Endothelial cell (in vitro differentiated cells): ENCODE data around the gene TPPP. TPM values are rescaled to one million over a fixed set of nuclear protein-coding genes. Genes with fewer than 3 reads are reported as not detected.
A peak's percentile ranks its signal among the peaks of the same experiment; 100 is the strongest.

ENCODE experiments used
- DNase-seq: peaks from one replicate; pipeline ENCODE4 v3.0.0; 2021; ENCODE audit warnings: low spot score
- H3K27ac Mint-ChIP-seq: one replicate; pipeline ENCODE4 v1.8.0; 2021; ENCODE audit warnings: mixed read lengths, inconsistent platforms; ENCODE audit not compliant: unreplicated experiment
- H3K27me3 Mint-ChIP-seq: one replicate; pipeline ENCODE4 v1.8.0; 2021; ENCODE audit warnings: mild to moderate bottlenecking, moderate library complexity, mixed read lengths, inconsistent platforms; ENCODE audit not compliant: unreplicated experiment
- H3K36me3 Mint-ChIP-seq: one replicate; pipeline ENCODE4 v1.8.0; 2021; ENCODE audit warnings: mild to moderate bottlenecking, low read depth, mixed read lengths, inconsistent platforms; ENCODE audit not compliant: unreplicated experiment
- H3K4me1 Mint-ChIP-seq: one replicate; pipeline ENCODE4 v1.8.0; 2021; ENCODE audit warnings: mild to moderate bottlenecking, mixed read lengths, inconsistent platforms; ENCODE audit not compliant: unreplicated experiment
- H3K4me3 Mint-ChIP-seq: one replicate; pipeline ENCODE4 v1.8.0; 2021; ENCODE audit warnings: mild to moderate bottlenecking, mixed read lengths, inconsistent platforms; ENCODE audit not compliant: unreplicated experiment
- H3K9me3 Mint-ChIP-seq: one replicate; pipeline ENCODE4 v1.8.0; 2021; ENCODE audit warnings: mixed read lengths, inconsistent platforms; ENCODE audit not compliant: unreplicated experiment
- CTCF ChIP-seq: fragments of 200-600 bp; sonication (generic); IDR thresholded peaks from one replicate; pipeline ENCODE4 v1.5.0; 2021; ENCODE audit warnings: antibody characterized with exemption; ENCODE audit not compliant: unreplicated experiment
- total RNA-seq: library from RNA; stranded (reverse); fragmentation: NEBNext Ultra II Directional; extraction: Animal tissue kit (Norgen Biotek cat#: 25700); gene quantifications from one replicate; pipeline ENCODE4 v1.2.1, GENCODE V29; 2021; ENCODE audit not compliant: unreplicated experiment

The TPPP gene
- total RNA-seq, 1 donor from 2014 or later: 0.05 TPM

- no peaks in the 10 kb centered on the region for H3K9me3 Mint-ChIP-seq
- TF ChIP-seq CTCF: no peak
- no peak overlapping the region for H3K27ac Mint-ChIP-seq
- no peak for DNase-seq
- no peak overlapping the region for H3K4me3 Mint-ChIP-seq
- H3K27me3 Mint-ChIP-seq: no peaks in the 10 kb centered on the region
- H3K36me3 Mint-ChIP-seq: peaks cover 33% of the 10 kb centered on the region
- no peaks in the 10 kb centered on the region for H3K4me1 Mint-ChIP-seq
Measured at GRCh38 chr5:642481-642880, 50.7 kb downstream of the TPPP start.

DNA sequence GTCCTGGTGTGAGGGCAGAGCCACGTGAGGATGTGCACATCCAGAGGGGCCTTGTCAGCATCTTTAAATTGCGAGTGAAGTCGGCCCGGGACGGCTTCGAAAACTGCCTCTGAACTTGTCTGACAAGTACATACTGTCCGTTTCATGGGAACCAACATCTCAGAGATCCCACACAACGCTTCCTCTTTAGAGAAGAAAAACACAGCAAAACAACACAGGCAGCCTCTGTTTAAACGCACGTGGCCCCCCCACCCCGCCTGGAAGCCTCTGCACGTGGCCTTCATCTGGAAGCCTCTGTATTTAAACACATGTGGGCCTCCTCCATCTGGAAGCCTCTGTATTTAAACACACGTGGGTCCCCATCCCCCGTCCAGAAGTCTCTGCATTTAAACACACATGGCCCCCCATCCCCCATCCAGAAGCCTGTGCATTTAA, 51.8 kb downstream of the TPPP start:
- TF ChIP-seq CTCF: no peak
- H3K27ac Mint-ChIP-seq: no peak overlapping the region
- no peaks in the 10 kb centered on the region for H3K9me3 Mint-ChIP-seq
- no peak for DNase-seq
- no peaks in the 10 kb centered on the region for H3K27me3 Mint-ChIP-seq
- no peaks in the 10 kb centered on the region for H3K4me1 Mint-ChIP-seq
- no peak overlapping the region for H3K4me3 Mint-ChIP-seq
- peaks cover 35% of the 10 kb centered on the region for H3K36me3 Mint-ChIP-seq

- Mint-ChIP-seq H3K27me3 (peaks cover 2% of the 10 kb centered on the region), H3K27ac (no peak overlapping the region), H3K4me3 (peak overlapping the region; percentile 73), H3K4me1 (no peaks in the 10 kb centered on the region), H3K9me3 (no peaks in the 10 kb centered on the region), H3K36me3 (peaks cover 35% of the 10 kb centered on the region)
- no peak for TF ChIP-seq CTCF
- DNase-seq: no peak
Measured at GRCh38 chr5:640461-641330, 52.5 kb downstream of the TPPP start.

DNA sequence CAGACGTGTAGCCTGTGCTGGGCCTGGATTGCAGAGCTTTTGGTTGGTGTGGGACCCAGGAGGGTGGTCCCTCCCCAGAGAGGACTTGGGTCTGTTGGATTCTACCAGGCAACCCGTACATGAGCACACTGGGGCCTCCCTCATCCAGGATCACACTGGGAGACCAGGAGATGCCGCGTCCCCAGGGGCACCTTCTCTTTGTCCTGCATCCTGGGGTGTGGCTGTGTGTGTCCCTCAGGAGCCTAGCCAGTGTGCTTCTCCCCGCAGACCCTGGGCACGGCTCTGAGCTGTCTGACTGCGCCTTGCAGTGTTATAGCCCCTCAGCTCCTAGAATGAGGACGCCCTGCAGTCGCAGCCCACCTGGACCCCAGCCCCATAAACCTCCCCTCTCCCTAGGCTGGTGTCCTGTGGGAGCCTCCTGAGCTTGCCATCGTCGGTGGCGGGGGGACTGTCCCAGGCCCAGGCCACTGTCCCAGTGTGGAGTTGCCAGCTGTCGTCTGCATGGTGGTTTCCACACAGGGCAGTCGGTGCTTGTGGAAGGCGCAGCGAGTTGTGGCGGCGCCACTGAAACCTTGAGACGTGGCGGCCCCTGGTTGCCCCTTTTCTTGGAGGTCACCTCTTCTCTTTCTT, 53.5 kb downstream of the TPPP start:
- no peaks in the 10 kb centered on the region for H3K9me3 Mint-ChIP-seq
- H3K36me3 Mint-ChIP-seq: peaks cover 39% of the 10 kb centered on the region
- no peak overlapping the region for H3K27ac Mint-ChIP-seq
- no peak for DNase-seq
- peaks cover 2% of the 10 kb centered on the region for H3K27me3 Mint-ChIP-seq
- peak overlapping the region; percentile 73 for H3K4me3 Mint-ChIP-seq
- H3K4me1 Mint-ChIP-seq: no peaks in the 10 kb centered on the region
- no peak for TF ChIP-seq CTCF

DNA sequence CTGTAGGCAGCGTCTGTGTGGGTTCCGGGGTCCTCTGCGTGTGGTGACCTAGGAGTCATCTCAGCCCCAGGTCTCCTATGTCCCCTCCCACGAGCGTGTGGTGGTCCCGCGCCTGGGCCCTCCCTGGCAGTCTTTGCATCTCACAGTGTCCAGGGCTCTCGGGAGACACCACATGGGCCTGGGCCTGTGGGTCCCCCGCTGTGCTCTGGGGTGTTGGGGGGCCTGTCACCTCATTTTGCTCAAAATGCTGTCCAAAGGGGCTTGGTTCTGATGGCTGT, 54.0 kb downstream of the TPPP start:
- Mint-ChIP-seq H3K36me3 (peaks cover 41% of the 10 kb centered on the region), H3K4me3 (no peak overlapping the region), H3K4me1 (no peaks in the 10 kb centered on the region), H3K27me3 (peaks cover 2% of the 10 kb centered on the region), H3K27ac (no peak overlapping the region), H3K9me3 (no peaks in the 10 kb centered on the region)
- no peak for DNase-seq
- TF ChIP-seq CTCF: no peak
